HG03196 (cell line): ENCODE results near the gene SKAP2.

Experiments
- ATAC-seq: cut with Tn5 transposase; IDR thresholded peaks from one replicate; pipeline ENCODE4 v1.9.1; 2021; ENCODE audit not compliant: unreplicated experiment

SKAP2 gene

GRCh38 chr7:26698194-26698593 lies 166.2 kb downstream of the SKAP2 start:
- no peak for ATAC-seq

- no peak for ATAC-seq
Measured at GRCh38 chr7:26696978-26697377, 167.4 kb downstream of the SKAP2 start.

- ATAC-seq = no peak
Measured at GRCh38 chr7:26696161-26696560, 168.2 kb downstream of the SKAP2 start.

GRCh38 chr7:26694713-26695112 lies 169.7 kb downstream of the SKAP2 start:
- no peak for ATAC-seq

GRCh38 chr7:26694141-26694540 lies 170.2 kb downstream of the SKAP2 start:
- ATAC-seq = no peak

GRCh38 chr7:26691886-26692285 lies 172.5 kb downstream of the SKAP2 start:
- no peak for ATAC-seq

- ATAC-seq = no peak
Measured at GRCh38 chr7:26691406-26691805, 173.0 kb downstream of the SKAP2 start.

- no peak for ATAC-seq
Measured at GRCh38 chr7:26690135-26690805, 174.1 kb downstream of the SKAP2 start.

- peak; percentile 77 for ATAC-seq
Measured at GRCh38 chr7:26688936-26689506, 175.4 kb downstream of the SKAP2 start.

- ATAC-seq = no peak
Measured at GRCh38 chr7:26688388-26688787, 176.0 kb downstream of the SKAP2 start.

- no peak for ATAC-seq
Measured at GRCh38 chr7:26687032-26687431, 177.4 kb downstream of the SKAP2 start.

GRCh38 chr7:26686448-26686981 lies 177.9 kb downstream of the SKAP2 start:
- ATAC-seq = no peak

GRCh38 chr7:26685606-26686005 lies 178.8 kb downstream of the SKAP2 start:
- no peak for ATAC-seq

- no peak for ATAC-seq
Measured at GRCh38 chr7:26684447-26684846, 179.9 kb downstream of the SKAP2 start.

GRCh38 chr7:26683277-26683676 lies 181.1 kb downstream of the SKAP2 start:
- no peak for ATAC-seq

- ATAC-seq = no peak
Measured at GRCh38 chr7:26681819-26682418, 182.5 kb downstream of the SKAP2 start.

- ATAC-seq = no peak
Measured at GRCh38 chr7:26680587-26680986, 183.8 kb downstream of the SKAP2 start.

GRCh38 chr7:26675143-26675887 lies 189.1 kb downstream of the SKAP2 start:
- no peak for ATAC-seq

GRCh38 chr7:26673858-26674257 lies 190.5 kb downstream of the SKAP2 start:
- ATAC-seq = no peak

- ATAC-seq = no peak
Measured at GRCh38 chr7:26673271-26673670, 191.1 kb downstream of the SKAP2 start.

- no peak for ATAC-seq
Measured at GRCh38 chr7:26670841-26671240, 193.5 kb downstream of the SKAP2 start.

- no peak for ATAC-seq
Measured at GRCh38 chr7:26670290-26670689, 194.1 kb downstream of the SKAP2 start.
